ENCODE results near the gene GJD4.

The GJD4 gene

GRCh38 chr10:35632027-35632426 is 26.9 kb downstream of the GJD4 start:
- no peak for DNase-seq

- no peak for DNase-seq
Observed at GRCh38 chr10:35633006-35633980, 28.2 kb downstream of the GJD4 start.

- DNase-seq, result peak in 1 of 2 experiments; percentile 6
Observed at GRCh38 chr10:35635576-35635975, 30.4 kb downstream of the GJD4 start.

GRCh38 chr10:35636956-35637355 is 31.8 kb downstream of the GJD4 start:
- DNase-seq, result no peak

- no peak for DNase-seq
Observed at GRCh38 chr10:35637462-35637861, 32.3 kb downstream of the GJD4 start.

- DNase-seq, result no peak
Observed at GRCh38 chr10:35638101-35638500, 33.0 kb downstream of the GJD4 start.

- DNase-seq, result no peak
Observed at GRCh38 chr10:35639021-35639727, 34.0 kb downstream of the GJD4 start.

- no peak for DNase-seq
Observed at GRCh38 chr10:35639728-35640401, 34.7 kb downstream of the GJD4 start.

- peak in 1 of 2 experiments; percentile 28 for DNase-seq
Observed at GRCh38 chr10:35640474-35640873, 35.3 kb downstream of the GJD4 start.

- peak; percentile 28 to 38 for DNase-seq
Observed at GRCh38 chr10:35640951-35641675, 36.0 kb downstream of the GJD4 start.

- DNase-seq, result no peak
Observed at GRCh38 chr10:35641676-35642034, 36.5 kb downstream of the GJD4 start.

GRCh38 chr10:35642035-35642792 is 37.1 kb downstream of the GJD4 start, which contains the start of gene FZD8:
FZD8 (minus strand) TSS chr10:35642296; CDS start chr10:35641429, 867 bp downstream.
- peak; percentile 31 to 59 for DNase-seq

- DNase-seq, result no peak
Observed at GRCh38 chr10:35642793-35643114, 37.6 kb downstream of the GJD4 start.

- DNase-seq, result peak; percentile 1 to 11
Observed at GRCh38 chr10:35643151-35644049, 38.3 kb downstream of the GJD4 start.

- no peak for DNase-seq
Observed at GRCh38 chr10:35644050-35644950, 39.2 kb downstream of the GJD4 start.

- DNase-seq, result no peak
Observed at GRCh38 chr10:35650894-35651293, 45.8 kb downstream of the GJD4 start.

GRCh38 chr10:35652824-35653223 is 47.7 kb downstream of the GJD4 start:
- no peak for DNase-seq

- no peak for DNase-seq
Observed at GRCh38 chr10:35657621-35658020, 52.5 kb downstream of the GJD4 start.
